Stimulated activated effector memory CD8-positive, alpha-beta T cell treated with anti-CD3 and anti-CD28 coated beads, Interleukin-12 subunit alpha, Interleukin-12 subunit beta, amount 100 ng/mL, for 72 hours (primary cell): ENCODE results near the gene RBPMS2.

Source experiments
- ATAC-seq: fragments of 150-1000 bp; cut with Tn5 transposase; 2 replicates; pipeline ENCODE4 v1.10.0; 2021
- DNase-seq, 2 donors: peaks; one replicate each; pipeline ENCODE4 v3.0.0; 2021 to 2022; ENCODE audit warnings: low spot score in 2 of 2
- H3K27ac Mint-ChIP-seq: one replicate; pipeline ENCODE4 v1.8.0; 2022; ENCODE audit warnings: mild to moderate bottlenecking, mixed read lengths
- H3K36me3 Mint-ChIP-seq: one replicate; pipeline ENCODE4 v1.8.0; 2022; ENCODE audit warnings: mild to moderate bottlenecking, mixed read lengths
- H3K4me1 Mint-ChIP-seq: one replicate; pipeline ENCODE4 v1.8.0; 2022; ENCODE audit warnings: mixed read lengths
- H3K4me3 Mint-ChIP-seq: one replicate; pipeline ENCODE4 v1.8.0; 2022; ENCODE audit warnings: mild to moderate bottlenecking, mixed read lengths
- H3K9me3 Mint-ChIP-seq: one replicate; pipeline ENCODE4 v1.8.0; 2022; ENCODE audit warnings: mixed read lengths

RBPMS2 gene

GRCh38 chr15:64772964-64773363 is 2.4 kb downstream of the RBPMS2 start:
- ATAC-seq (no peak), DNase-seq (no peak)
- no peak overlapping the region for H3K4me3 Mint-ChIP-seq
- no peaks in the 10 kb centered on the region for H3K36me3 Mint-ChIP-seq
- no peaks in the 10 kb centered on the region for H3K9me3 Mint-ChIP-seq
- H3K4me1 Mint-ChIP-seq, result no peaks in the 10 kb centered on the region
- no peak overlapping the region for H3K27ac Mint-ChIP-seq

GRCh38 chr15:64772488-64772887 is 2.9 kb downstream of the RBPMS2 start:
- no peaks in the 10 kb centered on the region for H3K9me3 Mint-ChIP-seq
- no peak overlapping the region for H3K4me3 Mint-ChIP-seq
- no peak overlapping the region for H3K27ac Mint-ChIP-seq
- ATAC-seq (no peak), DNase-seq (no peak)
- no peaks in the 10 kb centered on the region for H3K36me3 Mint-ChIP-seq
- H3K4me1 Mint-ChIP-seq, result no peaks in the 10 kb centered on the region

GRCh38 chr15:64770626-64771025 is 4.8 kb downstream of the RBPMS2 start:
- no peak for ATAC-seq
- Mint-ChIP-seq H3K4me3 (no peak overlapping the region), H3K27ac (no peak overlapping the region), H3K36me3 (no peaks in the 10 kb centered on the region), H3K4me1 (no peaks in the 10 kb centered on the region), H3K9me3 (no peaks in the 10 kb centered on the region)
- DNase-seq, result no peak

GRCh38 chr15:64767203-64767602 is 8.2 kb downstream of the RBPMS2 start:
- no peaks in the 10 kb centered on the region for H3K36me3 Mint-ChIP-seq
- H3K4me1 Mint-ChIP-seq, result no peaks in the 10 kb centered on the region
- ATAC-seq (peak; percentile 24), DNase-seq (no peak)
- no peaks in the 10 kb centered on the region for H3K9me3 Mint-ChIP-seq
- H3K4me3 Mint-ChIP-seq, result no peak overlapping the region
- H3K27ac Mint-ChIP-seq, result no peak overlapping the region

- Mint-ChIP-seq H3K9me3 (no peaks in the 10 kb centered on the region), H3K4me3 (no peak overlapping the region), H3K27ac (no peak overlapping the region), H3K36me3 (no peaks in the 10 kb centered on the region), H3K4me1 (no peaks in the 10 kb centered on the region)
- no peak for DNase-seq
- ATAC-seq, result no peak
Observed at GRCh38 chr15:64766058-64766457, 9.3 kb downstream of the RBPMS2 start.

GRCh38 chr15:64763874-64764273 is 11.5 kb downstream of the RBPMS2 start:
- Mint-ChIP-seq H3K27ac (no peak overlapping the region), H3K4me1 (no peaks in the 10 kb centered on the region), H3K36me3 (no peaks in the 10 kb centered on the region), H3K9me3 (no peaks in the 10 kb centered on the region), H3K4me3 (no peak overlapping the region)
- ATAC-seq (no peak), DNase-seq (no peak)

- Mint-ChIP-seq H3K36me3 (no peaks in the 10 kb centered on the region), H3K27ac (no peak overlapping the region), H3K9me3 (no peaks in the 10 kb centered on the region), H3K4me1 (no peaks in the 10 kb centered on the region), H3K4me3 (no peak overlapping the region)
- ATAC-seq (no peak), DNase-seq (no peak)
Observed at GRCh38 chr15:64763462-64763861, 11.9 kb downstream of the RBPMS2 start.

GRCh38 chr15:64763021-64763420 is 12.4 kb downstream of the RBPMS2 start:
- Mint-ChIP-seq H3K27ac (no peak overlapping the region), H3K4me3 (no peak overlapping the region), H3K36me3 (no peaks in the 10 kb centered on the region), H3K9me3 (no peaks in the 10 kb centered on the region), H3K4me1 (no peaks in the 10 kb centered on the region)
- ATAC-seq (no peak), DNase-seq (no peak)

GRCh38 chr15:64762546-64762945 is 12.8 kb downstream of the RBPMS2 start:
- DNase-seq, result no peak
- H3K9me3 Mint-ChIP-seq, result no peaks in the 10 kb centered on the region
- ATAC-seq, result no peak
- no peak overlapping the region for H3K27ac Mint-ChIP-seq
- H3K36me3 Mint-ChIP-seq, result no peaks in the 10 kb centered on the region
- H3K4me3 Mint-ChIP-seq, result no peak overlapping the region
- H3K4me1 Mint-ChIP-seq, result no peaks in the 10 kb centered on the region

- DNase-seq (no peak), ATAC-seq (no peak)
- Mint-ChIP-seq H3K4me3 (no peak overlapping the region), H3K4me1 (no peaks in the 10 kb centered on the region), H3K9me3 (no peaks in the 10 kb centered on the region), H3K36me3 (no peaks in the 10 kb centered on the region), H3K27ac (no peak overlapping the region)
Observed at GRCh38 chr15:64761156-64761555, 14.2 kb downstream of the RBPMS2 start.

GRCh38 chr15:64760056-64760455 is 15.3 kb downstream of the RBPMS2 start:
- DNase-seq (no peak), ATAC-seq (no peak)
- H3K4me3 Mint-ChIP-seq, result no peak overlapping the region

GRCh38 chr15:64755427-64755940 is 19.9 kb downstream of the RBPMS2 start:
- H3K9me3 Mint-ChIP-seq, result no peaks in the 10 kb centered on the region
- H3K27ac Mint-ChIP-seq, result no peak overlapping the region
- H3K36me3 Mint-ChIP-seq, result peaks cover 2% of the 10 kb centered on the region
- no peak overlapping the region for H3K4me3 Mint-ChIP-seq
- ATAC-seq (no peak), DNase-seq (no peak)
- peaks cover 2% of the 10 kb centered on the region for H3K4me1 Mint-ChIP-seq

More at GRCh38 chr15:64760056-64760455, 15.3 kb downstream of the RBPMS2 start:
- Mint-ChIP-seq H3K4me1 (no peaks in the 10 kb centered on the region), H3K27ac (no peak overlapping the region), H3K36me3 (no peaks in the 10 kb centered on the region), H3K9me3 (no peaks in the 10 kb centered on the region)

GRCh38 chr15:64754663-64755426 is 20.5 kb downstream of the RBPMS2 start:
- ATAC-seq, result peak; percentile 31
- H3K9me3 Mint-ChIP-seq, result no peaks in the 10 kb centered on the region
- peaks cover 6% of the 10 kb centered on the region for H3K36me3 Mint-ChIP-seq
- H3K4me3 Mint-ChIP-seq, result no peak overlapping the region
- no peak overlapping the region for H3K27ac Mint-ChIP-seq
- H3K4me1 Mint-ChIP-seq, result peaks cover 6% of the 10 kb centered on the region
- no peak for DNase-seq

GRCh38 chr15:64753480-64754185 is 21.8 kb downstream of the RBPMS2 start:
- Mint-ChIP-seq H3K4me1 (peaks cover 6% of the 10 kb centered on the region), H3K9me3 (no peaks in the 10 kb centered on the region), H3K36me3 (peaks cover 6% of the 10 kb centered on the region), H3K4me3 (no peak overlapping the region), H3K27ac (no peak overlapping the region)
- no peak for DNase-seq
- ATAC-seq, result peak; percentile 12

GRCh38 chr15:64751464-64751863 is 23.9 kb downstream of the RBPMS2 start:
- DNase-seq, result no peak
- peaks cover 6% of the 10 kb centered on the region for H3K36me3 Mint-ChIP-seq
- no peaks in the 10 kb centered on the region for H3K9me3 Mint-ChIP-seq
- H3K4me3 Mint-ChIP-seq, result no peak overlapping the region
- ATAC-seq, result no peak
- no peak overlapping the region for H3K27ac Mint-ChIP-seq
- H3K4me1 Mint-ChIP-seq, result peaks cover 6% of the 10 kb centered on the region
